ENCODE data around the gene TRIO. TPM values are rescaled to one million over a fixed set of nuclear protein-coding genes. Genes with fewer than 3 reads are reported as not detected.

Gene TRIO
- total RNA-seq, 3 donors from 2014 or later (not counting 1 experiment from before 2014, with no cell fraction given) = 84.6 to 136 (median 94.3) TPM

DNA sequence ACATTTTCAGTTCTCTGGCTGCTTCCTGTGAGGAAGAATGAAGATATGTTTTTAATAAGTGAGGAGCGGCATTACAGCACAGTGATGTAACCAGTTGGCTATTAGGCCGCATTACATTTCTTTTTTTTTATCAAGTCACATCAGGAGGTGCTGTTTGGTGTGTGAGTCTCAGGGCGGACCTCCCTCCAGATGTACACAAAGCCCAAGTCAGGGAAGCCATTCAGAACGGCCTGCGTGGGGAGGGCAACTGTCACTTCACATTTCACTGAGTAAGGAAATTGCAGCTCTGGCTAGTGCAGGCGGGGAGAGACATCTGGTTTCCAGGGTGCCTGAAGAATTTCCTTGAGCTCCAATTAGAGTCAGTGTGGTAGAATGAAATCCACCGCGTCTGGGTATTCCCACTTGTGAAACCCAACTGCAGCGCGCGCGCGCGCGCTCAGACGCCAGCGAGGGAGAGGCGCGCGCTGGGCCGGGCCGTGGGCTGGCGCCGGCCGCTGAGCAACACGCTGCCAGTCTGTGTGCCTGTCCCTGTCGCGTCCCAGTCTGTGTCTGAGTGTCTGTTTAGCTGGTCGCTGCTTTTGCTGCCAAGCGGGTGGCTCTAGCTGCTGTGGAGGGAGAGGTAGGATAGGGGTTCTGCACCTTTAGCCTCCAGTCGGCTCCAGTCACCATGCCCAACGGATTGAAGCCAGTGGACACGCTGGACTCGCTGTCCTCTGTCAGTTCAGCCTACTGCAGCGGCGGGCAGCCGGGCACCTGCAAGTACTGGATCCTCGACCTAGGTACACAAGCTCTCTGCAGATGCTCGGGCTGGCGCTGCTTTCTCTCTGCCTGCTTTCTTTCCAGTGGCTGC lies 297.7 kb downstream of the TRIO start:
- H3K27ac Mint-ChIP-seq = no peak overlapping the region
- H3K36me3 Mint-ChIP-seq = no peaks in the 10 kb centered on the region
- H3K27me3 Mint-ChIP-seq (ENCODE audit: low read depth in 2 of 2) = no peaks in the 10 kb centered on the region
- ATAC-seq (no peak), DNase-seq (no peak)
- no peak overlapping the region for H3K4me3 Mint-ChIP-seq
- peaks cover 0 to 16% of the 10 kb centered on the region in 2 donors for H3K4me1 Mint-ChIP-seq
- Histone ChIP-seq H3K9me3 (ENCODE audit: control insufficient read depth, insufficient read depth, low read length) (no peaks in the 10 kb centered on the region), H3K36me3 (ENCODE audit: control insufficient read depth, insufficient read depth, low read length) (no peaks in the 10 kb centered on the region), H3K27me3 (ENCODE audit: control insufficient read depth, insufficient read depth, low read length) (no peaks in the 10 kb centered on the region), H3K27ac (ENCODE audit: low read length) (no peak overlapping the region), H3K4me3 (ENCODE audit: low read length) (no peak overlapping the region), H3K4me1 (ENCODE audit: control insufficient read depth, insufficient read depth, low read length) (no peaks in the 10 kb centered on the region)
- H3K9me3 Mint-ChIP-seq = no peaks in the 10 kb centered on the region
- 95% methylated on average over 40 of the region's 40 CpGs for WGBS (ENCODE audit: insufficient coverage)
- intact Hi-C loops (cut with micrococcal nuclease) = no loop called here
- TF ChIP-seq, protein P1, sequence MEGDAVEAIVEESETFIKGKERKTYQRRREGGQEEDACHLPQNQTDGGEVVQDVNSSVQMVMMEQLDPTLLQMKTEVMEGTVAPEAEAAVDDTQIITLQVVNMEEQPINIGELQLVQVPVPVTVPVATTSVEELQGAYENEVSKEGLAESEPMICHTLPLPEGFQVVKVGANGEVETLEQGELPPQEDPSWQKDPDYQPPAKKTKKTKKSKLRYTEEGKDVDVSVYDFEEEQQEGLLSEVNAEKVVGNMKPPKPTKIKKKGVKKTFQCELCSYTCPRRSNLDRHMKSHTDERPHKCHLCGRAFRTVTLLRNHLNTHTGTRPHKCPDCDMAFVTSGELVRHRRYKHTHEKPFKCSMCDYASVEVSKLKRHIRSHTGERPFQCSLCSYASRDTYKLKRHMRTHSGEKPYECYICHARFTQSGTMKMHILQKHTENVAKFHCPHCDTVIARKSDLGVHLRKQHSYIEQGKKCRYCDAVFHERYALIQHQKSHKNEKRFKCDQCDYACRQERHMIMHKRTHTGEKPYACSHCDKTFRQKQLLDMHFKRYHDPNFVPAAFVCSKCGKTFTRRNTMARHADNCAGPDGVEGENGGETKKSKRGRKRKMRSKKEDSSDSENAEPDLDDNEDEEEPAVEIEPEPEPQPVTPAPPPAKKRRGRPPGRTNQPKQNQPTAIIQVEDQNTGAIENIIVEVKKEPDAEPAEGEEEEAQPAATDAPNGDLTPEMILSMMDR (IDR thresholded peaks at IDR 0.05) = no peak

DNA sequence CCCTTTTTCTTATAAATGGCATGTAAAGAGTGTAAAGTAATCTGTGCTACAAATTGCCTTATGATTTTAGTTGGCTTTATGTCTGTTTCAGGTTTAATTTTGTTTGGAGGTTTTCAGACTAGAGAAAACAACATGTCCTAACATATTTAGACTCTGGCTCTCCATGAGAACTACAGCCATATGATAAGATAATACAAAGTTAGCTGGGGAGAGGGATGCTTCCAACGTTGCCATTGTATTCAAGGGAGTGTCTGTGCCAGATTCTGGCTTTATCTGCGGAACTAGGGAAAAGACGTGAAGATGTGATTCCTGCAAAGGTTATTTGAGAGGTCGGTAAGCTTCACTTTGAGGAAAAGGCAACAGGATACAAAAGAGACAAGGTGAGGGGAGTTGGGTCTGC lies 298.5 kb downstream of the TRIO start:
- Mint-ChIP-seq H3K9me3 (no peaks in the 10 kb centered on the region), H3K27me3 (ENCODE audit: low read depth in 2 of 2) (no peaks in the 10 kb centered on the region), H3K27ac (no peak overlapping the region), H3K36me3 (no peaks in the 10 kb centered on the region), H3K4me1 (peaks cover 0 to 16% of the 10 kb centered on the region in 2 donors), H3K4me3 (no peak overlapping the region)
- no peaks in the 10 kb centered on the region for H3K36me3 ChIP-seq (ENCODE audit: control insufficient read depth, insufficient read depth, low read length)
- intact Hi-C loops (cut with micrococcal nuclease) = no loop called here
- H3K4me3 ChIP-seq (ENCODE audit: low read length) = no peak overlapping the region
- ATAC-seq (no peak), DNase-seq (no peak)
- no peaks in the 10 kb centered on the region for H3K9me3 ChIP-seq (ENCODE audit: control insufficient read depth, insufficient read depth, low read length)
- H3K27me3 ChIP-seq (ENCODE audit: control insufficient read depth, insufficient read depth, low read length) = no peaks in the 10 kb centered on the region
- no peak overlapping the region for H3K27ac ChIP-seq (ENCODE audit: low read length)
- TF ChIP-seq, protein P1 (IDR thresholded peaks at IDR 0.05) = no peak
- H3K4me1 ChIP-seq (ENCODE audit: control insufficient read depth, insufficient read depth, low read length) = no peaks in the 10 kb centered on the region
- WGBS (ENCODE audit: insufficient coverage) = 95% methylated on average over 4 of the region's 4 CpGs

DNA sequence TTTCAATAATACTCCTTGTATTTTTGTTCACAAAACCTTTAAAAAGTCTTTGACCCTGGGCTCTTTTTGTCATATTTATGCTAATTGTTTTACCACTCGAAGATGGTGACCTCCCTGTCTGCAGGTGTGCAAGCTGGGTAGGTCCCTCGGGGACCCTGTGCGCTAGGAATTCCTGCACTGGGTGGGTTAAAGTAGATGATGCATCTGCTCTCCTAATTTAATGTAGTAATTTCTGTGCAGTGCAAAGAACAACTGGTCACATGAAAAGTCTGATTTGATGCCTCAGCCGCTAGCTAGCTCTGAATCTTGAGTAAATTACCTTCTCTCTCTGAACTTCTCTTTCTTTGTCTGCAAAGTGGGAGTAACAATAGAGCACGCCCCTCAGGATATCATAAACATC lies 299.4 kb downstream of the TRIO start:
- H3K36me3 ChIP-seq (ENCODE audit: control insufficient read depth, insufficient read depth, low read length) = no peaks in the 10 kb centered on the region
- Mint-ChIP-seq H3K27me3 (ENCODE audit: low read depth in 2 of 2) (no peaks in the 10 kb centered on the region), H3K4me1 (peaks cover 0 to 11% of the 10 kb centered on the region in 2 donors), H3K36me3 (no peaks in the 10 kb centered on the region), H3K9me3 (no peaks in the 10 kb centered on the region), H3K27ac (no peak overlapping the region), H3K4me3 (no peak overlapping the region)
- 90% methylated on average over 4 of the region's 5 CpGs for WGBS (ENCODE audit: insufficient coverage)
- ATAC-seq (no peak), DNase-seq (no peak)
- H3K27me3 ChIP-seq (ENCODE audit: control insufficient read depth, insufficient read depth, low read length) = no peaks in the 10 kb centered on the region
- no peak overlapping the region for H3K4me3 ChIP-seq (ENCODE audit: low read length)
- H3K9me3 ChIP-seq (ENCODE audit: control insufficient read depth, insufficient read depth, low read length) = no peaks in the 10 kb centered on the region
- H3K4me1 ChIP-seq (ENCODE audit: control insufficient read depth, insufficient read depth, low read length) = no peaks in the 10 kb centered on the region
- TF ChIP-seq, protein P1 (IDR thresholded peaks at IDR 0.05) = no peak
- H3K27ac ChIP-seq (ENCODE audit: low read length) = no peak overlapping the region
- intact Hi-C loops (cut with micrococcal nuclease) = no loop called here
